ENCODE measurements around the gene IL1RAP.

Gene IL1RAP

DNA sequence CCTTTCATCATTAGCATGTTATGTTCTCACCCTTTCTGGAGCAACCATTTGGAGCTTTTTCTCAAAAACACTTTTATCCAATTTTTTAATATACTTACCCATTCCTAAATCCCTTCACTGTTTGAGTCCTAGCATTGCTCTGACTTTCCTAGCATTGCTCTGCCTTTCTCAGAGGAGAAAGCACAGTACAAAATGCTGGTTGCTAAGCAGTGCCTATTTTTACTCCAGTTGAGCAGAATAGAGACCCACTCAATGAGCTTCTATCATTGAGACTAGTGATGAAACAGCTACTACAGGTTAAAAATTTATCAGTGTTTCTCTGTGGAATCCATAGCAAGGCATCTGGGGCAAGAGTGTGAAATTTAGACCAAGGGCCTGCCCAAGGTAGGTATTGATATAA, 21.8 kb upstream of the IL1RAP start:
- TF ChIP-seq, protein P1, sequence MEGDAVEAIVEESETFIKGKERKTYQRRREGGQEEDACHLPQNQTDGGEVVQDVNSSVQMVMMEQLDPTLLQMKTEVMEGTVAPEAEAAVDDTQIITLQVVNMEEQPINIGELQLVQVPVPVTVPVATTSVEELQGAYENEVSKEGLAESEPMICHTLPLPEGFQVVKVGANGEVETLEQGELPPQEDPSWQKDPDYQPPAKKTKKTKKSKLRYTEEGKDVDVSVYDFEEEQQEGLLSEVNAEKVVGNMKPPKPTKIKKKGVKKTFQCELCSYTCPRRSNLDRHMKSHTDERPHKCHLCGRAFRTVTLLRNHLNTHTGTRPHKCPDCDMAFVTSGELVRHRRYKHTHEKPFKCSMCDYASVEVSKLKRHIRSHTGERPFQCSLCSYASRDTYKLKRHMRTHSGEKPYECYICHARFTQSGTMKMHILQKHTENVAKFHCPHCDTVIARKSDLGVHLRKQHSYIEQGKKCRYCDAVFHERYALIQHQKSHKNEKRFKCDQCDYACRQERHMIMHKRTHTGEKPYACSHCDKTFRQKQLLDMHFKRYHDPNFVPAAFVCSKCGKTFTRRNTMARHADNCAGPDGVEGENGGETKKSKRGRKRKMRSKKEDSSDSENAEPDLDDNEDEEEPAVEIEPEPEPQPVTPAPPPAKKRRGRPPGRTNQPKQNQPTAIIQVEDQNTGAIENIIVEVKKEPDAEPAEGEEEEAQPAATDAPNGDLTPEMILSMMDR (IDR thresholded peaks at IDR 0.05): no peak

DNA sequence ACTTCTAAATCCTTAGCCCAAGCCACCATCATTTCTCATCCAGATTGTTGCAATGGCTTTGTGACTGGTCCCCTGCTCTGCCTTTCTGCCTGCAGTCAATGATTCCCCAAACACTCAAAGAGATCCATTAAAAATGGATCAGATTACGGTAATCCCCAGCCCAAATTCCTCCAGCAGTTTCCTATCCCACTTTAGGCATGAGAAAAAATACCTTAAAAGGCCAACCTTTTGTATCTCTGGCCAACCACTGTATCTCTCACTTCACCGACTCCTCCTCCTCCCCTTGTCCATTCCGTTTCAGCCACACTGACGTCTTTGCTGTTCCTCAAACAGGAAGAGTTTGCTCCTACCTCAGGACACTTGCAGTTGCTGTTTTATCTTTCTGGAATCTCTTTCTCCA, 20.9 kb upstream of the IL1RAP start:
- TF ChIP-seq, protein P1 (IDR thresholded peaks at IDR 0.05): no peak

DNA sequence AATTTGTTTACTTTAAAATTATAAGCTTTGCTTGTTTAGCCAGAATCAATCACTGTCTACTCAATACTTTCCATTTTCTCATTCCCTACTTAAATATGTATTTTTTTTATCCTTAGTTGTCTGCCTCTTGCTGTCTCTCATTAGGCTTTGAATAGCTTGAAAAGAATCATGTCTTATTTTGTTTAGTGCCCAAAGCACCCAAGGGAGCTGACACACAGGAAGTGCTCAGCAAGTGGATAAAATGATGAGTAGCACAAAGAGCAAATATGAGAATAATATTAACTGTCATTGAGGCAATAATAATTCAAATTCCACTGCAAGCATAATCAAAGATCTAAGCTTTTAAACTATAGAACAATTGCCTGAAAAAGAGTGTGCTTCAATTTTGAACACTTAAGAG, 19.0 kb upstream of the IL1RAP start:
- TF ChIP-seq, protein P1 (IDR thresholded peaks at IDR 0.05): no peak

DNA sequence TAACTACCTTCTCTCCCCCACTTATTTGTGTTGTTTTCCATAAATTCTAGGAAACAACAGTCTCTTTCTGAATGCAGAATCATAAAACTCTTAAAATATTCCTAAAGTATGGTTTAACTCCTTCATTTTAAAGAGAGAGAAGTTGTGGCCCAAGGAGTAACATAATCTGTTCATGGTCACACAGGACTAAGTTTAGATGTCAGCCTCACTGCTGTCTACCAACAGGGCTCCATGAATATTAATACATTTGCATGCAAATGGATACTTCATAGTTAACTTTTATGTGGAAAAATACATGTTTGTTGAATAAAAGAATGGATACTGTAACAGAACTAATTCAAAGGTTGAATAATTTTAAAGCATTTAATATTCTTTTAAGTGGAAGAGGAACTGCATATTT, 18.5 kb upstream of the IL1RAP start:
- TF ChIP-seq, protein P1 (IDR thresholded peaks at IDR 0.05): no peak

GRCh38 chr3:190495796-190496195, 18.1 kb upstream of the IL1RAP start:
- TF ChIP-seq, protein P1 (IDR thresholded peaks at IDR 0.05): no peak

DNA sequence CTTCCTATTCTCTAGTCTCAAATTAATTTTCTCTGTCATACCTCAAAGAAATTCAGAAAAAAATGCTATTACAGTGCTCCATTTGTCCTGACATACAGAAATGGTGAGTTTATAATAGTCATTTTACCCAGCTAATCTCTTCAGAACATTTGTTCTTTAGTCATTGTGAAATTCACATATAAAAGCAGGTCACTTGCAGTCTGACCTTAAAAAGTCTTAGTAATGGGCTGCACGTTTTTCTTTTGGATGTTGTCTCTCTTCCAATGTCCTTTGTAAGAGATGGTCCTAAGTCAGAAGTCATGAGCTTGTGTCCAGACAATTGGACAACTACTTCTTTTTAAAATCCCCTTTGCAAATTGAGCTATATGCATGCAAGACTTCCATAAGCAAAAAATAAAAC, 17.0 kb upstream of the IL1RAP start:
- TF ChIP-seq, protein P1 (IDR thresholded peaks at IDR 0.05): no peak

- TF ChIP-seq, protein P1 (IDR thresholded peaks at IDR 0.05): no peak
Observed at GRCh38 chr3:190497811-190498210, 16.1 kb upstream of the IL1RAP start.

DNA sequence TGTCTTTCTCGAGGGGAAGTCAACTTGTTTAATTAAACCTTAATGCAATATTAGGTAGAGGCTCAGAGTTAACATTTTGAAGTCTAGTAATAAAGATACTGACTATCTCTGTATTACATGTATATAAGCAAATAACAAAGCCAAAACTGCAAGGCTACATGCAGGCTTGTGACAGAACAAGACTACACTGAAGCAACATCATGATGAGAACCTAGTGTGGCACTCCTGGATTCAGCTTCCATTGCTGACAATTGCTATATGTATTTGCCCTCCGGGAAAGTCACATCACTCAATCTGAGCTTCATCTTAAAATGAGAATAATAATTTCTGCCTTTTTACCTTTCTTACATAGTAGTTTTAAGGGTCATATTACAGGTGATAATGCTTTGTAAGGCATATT, 15.6 kb upstream of the IL1RAP start:
- TF ChIP-seq, protein P1 (IDR thresholded peaks at IDR 0.05): no peak
